ENCODE data around the gene TMA16. TPM values are rescaled to one million over a fixed set of nuclear protein-coding genes. Genes with fewer than 3 reads are reported as not detected.
"Not testable (repeated sequence)": the region's sequence is repeated elsewhere in the genome, so short reads cannot be mapped to it uniquely, and the experiment has no call there.

TMA16 gene
- total RNA-seq: 10 to 100 TPM; 19.5 to 24.8 (median 23.4) TPM

- Histone ChIP-seq H3K27me3 (no peaks in the 10 kb centered on the region), H3K9me3 (no peaks in the 10 kb centered on the region), H3K27ac (peak within 1 kb of the TSS; percentile 73 to 90 (median 80)), H3K36me3 (no peaks in the 10 kb centered on the region), H3K4me3 (replicated peaks in 1 of 3) (peak within 1 kb of the TSS; percentile 70 to 98 (median 87)), H3K4me1 (peaks cover 6 to 8% of the 10 kb centered on the region in 2 donors)
- intact Hi-C loops (cut with DNase I): no loop called here
- DNase-seq: peak; percentile 77 to 83
- TF ChIP-seq POLR2A (IDR thresholded peaks at IDR 0.05) (peak in 1 of 2 donors; percentile 17), CTCF (IDR thresholded peaks at IDR 0.05) (no peak)
- WGBS, 2 donors: 0% methylated on average over 20 to 43 of the region's 64 CpGs
Observed at GRCh38 chr4:163494360-163495241, at the start of gene TMA16. Gene TMA16, plus strand, starts transcription at chr4:163494690. Its CDS starts 112 bp downstream, at chr4:163494802.

DNA sequence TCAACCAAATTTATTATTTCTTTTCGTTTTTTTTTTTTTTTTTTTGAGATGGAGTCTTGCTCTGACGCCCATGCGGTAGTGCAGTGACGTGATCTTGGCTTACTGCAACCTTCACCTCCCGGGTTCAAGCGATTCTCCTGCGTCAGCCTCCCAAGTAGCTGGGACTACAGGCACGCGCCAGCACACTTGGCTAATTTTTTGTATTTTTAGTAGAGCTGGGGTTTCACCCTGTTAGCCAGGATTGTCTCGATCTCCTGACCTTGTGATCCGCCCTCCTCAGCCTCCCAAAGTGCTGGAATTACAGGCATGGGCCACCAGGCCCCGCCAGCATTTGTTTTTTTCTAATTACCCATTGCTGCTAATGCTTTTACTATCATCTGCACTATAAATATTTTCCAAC lies 47.5 kb upstream of the TMA16 start:
- WGBS, 2 donors: 80 to 86% methylated on average over 12 of the region's 12 CpGs
- not testable (repeated sequence) for H3K27me3 ChIP-seq
- peak in 1 of 2 donors; percentile 3 for DNase-seq

DNA sequence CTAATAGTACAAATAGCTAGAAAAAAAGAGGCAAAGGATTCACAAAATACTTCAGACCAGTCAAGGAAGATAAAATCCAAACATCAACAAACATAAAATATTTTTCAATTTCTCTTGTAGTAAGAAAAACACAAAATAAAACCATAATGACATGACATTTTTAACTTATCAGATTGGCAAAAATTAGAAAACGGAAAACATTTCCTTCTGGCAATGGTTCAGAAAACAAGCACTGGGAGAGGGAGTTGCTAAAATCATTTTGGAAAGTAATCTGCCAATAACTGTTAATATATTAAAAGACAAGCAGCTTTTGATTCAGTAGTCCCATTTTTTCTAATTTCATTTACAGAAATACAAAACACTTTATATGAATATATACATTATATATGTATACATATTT lies 47.0 kb upstream of the TMA16 start:
- no peak for DNase-seq
- Histone ChIP-seq H3K27ac (no peak overlapping the region), H3K4me1 (no peaks in the 10 kb centered on the region), H3K4me3 (replicated peaks in 1 of 3) (no peak overlapping the region), H3K9me3 (no peaks in the 10 kb centered on the region), H3K27me3 (no peaks in the 10 kb centered on the region), H3K36me3 (no peaks in the 10 kb centered on the region)
- intact Hi-C loops (cut with DNase I): no loop called here
- TF ChIP-seq CTCF (IDR thresholded peaks at IDR 0.05): no peak
- TF ChIP-seq POLR2A (IDR thresholded peaks at IDR 0.05): no peak
- WGBS, 2 donors: 60 to 69% methylated on average over 1 of the region's 1 CpG

More for the DNA sequence above, 47.5 kb upstream of the TMA16 start:
- H3K4me3 ChIP-seq (replicated peaks in 1 of 3); H3K36me3 ChIP-seq; H3K9me3 ChIP-seq; intact Hi-C loops (cut with DNase I); H3K27ac ChIP-seq; H3K4me1 ChIP-seq: not testable (repeated sequence)

DNA sequence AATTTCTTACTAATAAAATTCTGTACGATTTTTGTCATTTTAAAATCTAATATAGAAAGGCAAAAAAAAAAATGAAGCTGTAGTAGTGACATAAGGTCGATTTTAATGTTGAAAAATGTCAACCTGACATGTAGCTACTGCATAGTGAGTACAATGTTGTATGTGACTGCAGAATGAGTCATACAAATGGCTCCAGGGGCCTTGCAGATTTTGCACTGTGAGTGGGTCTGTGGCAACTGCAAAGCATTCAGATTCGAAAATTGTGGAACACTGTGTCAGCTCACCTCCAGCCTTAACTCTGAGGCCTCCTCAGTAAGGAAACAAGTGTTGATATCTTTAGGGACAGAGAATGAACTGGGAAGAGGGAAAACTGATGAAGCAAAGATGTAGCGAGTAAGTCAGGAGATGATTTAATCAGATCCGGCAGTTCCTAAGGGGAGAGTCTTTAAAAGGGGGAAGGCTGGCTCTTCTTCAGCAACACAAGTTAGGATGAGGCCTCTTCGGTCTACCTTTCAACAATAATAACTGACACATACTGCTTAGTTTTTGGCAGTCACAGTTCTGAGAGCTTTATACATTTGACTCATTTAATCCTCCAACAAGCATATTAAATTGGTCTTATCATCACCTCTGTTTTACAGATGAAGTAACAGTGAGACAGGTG lies 45.8 kb upstream of the TMA16 start:
- Histone ChIP-seq H3K27me3 (no peaks in the 10 kb centered on the region), H3K27ac (no peak overlapping the region), H3K36me3 (no peaks in the 10 kb centered on the region), H3K4me3 (replicated peaks in 1 of 3) (no peak overlapping the region), H3K4me1 (no peaks in the 10 kb centered on the region), H3K9me3 (no peaks in the 10 kb centered on the region)
- WGBS, 2 donors: 70 to 74% methylated on average over 6 of the region's 6 CpGs
- no peak for TF ChIP-seq POLR2A (IDR thresholded peaks at IDR 0.05)
- TF ChIP-seq CTCF (IDR thresholded peaks at IDR 0.05): no peak
- intact Hi-C loops (cut with DNase I): no loop called here
- no peak for DNase-seq

DNA sequence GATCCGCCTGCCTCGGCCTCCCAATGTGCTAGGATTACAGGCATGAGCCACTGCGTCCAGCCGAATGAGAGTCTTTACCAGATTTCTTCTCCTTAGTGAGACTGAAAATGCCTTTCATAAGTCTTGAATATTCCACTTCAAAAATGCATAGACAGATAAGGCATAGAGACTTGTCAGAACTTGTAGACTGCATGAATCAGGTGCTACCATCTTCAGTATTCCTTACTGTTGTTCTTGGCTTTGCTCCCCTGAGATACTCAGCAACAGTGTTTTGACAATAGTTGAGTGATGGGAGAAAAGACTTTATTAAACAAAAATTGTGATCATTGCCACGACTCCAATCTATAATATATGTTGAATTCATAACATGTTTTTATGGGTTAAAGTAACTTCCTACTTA lies 31.9 kb upstream of the TMA16 start:
- intact Hi-C loops (cut with DNase I): no loop called here
- Histone ChIP-seq H3K9me3 (no peaks in the 10 kb centered on the region), H3K4me1 (no peaks in the 10 kb centered on the region), H3K27ac (no peak overlapping the region), H3K27me3 (no peaks in the 10 kb centered on the region), H3K4me3 (replicated peaks in 1 of 3) (no peak overlapping the region), H3K36me3 (no peaks in the 10 kb centered on the region)
- TF ChIP-seq POLR2A (IDR thresholded peaks at IDR 0.05) (no peak), CTCF (IDR thresholded peaks at IDR 0.05) (no peak)
- WGBS, 2 donors: 91 to 93% methylated on average over 5 of the region's 5 CpGs
- DNase-seq: no peak
